ENCODE results near the gene SLC12A7.

SLC12A7 gene

GRCh38 chr5:1124205-1125029 lies 12.6 kb upstream of the SLC12A7 start:
- DNase-seq = no peak

- peak in 1 of 4 experiments; percentile 21 for DNase-seq
Measured at GRCh38 chr5:1123418-1124147, 11.7 kb upstream of the SLC12A7 start.

GRCh38 chr5:1122511-1123294 lies 10.8 kb upstream of the SLC12A7 start:
- no peak for DNase-seq

- no peak for DNase-seq
Measured at GRCh38 chr5:1121891-1122290, 10.0 kb upstream of the SLC12A7 start.

GRCh38 chr5:1121044-1121443 lies 9.2 kb upstream of the SLC12A7 start:
- no peak for DNase-seq

- DNase-seq = no peak
Measured at GRCh38 chr5:1120236-1120999, 8.6 kb upstream of the SLC12A7 start.

GRCh38 chr5:1119312-1119831 lies 7.5 kb upstream of the SLC12A7 start:
- no peak for DNase-seq

GRCh38 chr5:1118738-1119137 lies 6.9 kb upstream of the SLC12A7 start:
- DNase-seq = no peak

- no peak for DNase-seq
Measured at GRCh38 chr5:1118231-1118698, 6.4 kb upstream of the SLC12A7 start.

GRCh38 chr5:1116977-1117376 lies 5.1 kb upstream of the SLC12A7 start:
- DNase-seq = no peak

- DNase-seq = no peak
Measured at GRCh38 chr5:1116109-1116740, 4.4 kb upstream of the SLC12A7 start.

GRCh38 chr5:1115123-1115815 lies 3.4 kb upstream of the SLC12A7 start:
- no peak for DNase-seq

GRCh38 chr5:1113805-1114586 lies 2.1 kb upstream of the SLC12A7 start:
- DNase-seq = no peak

GRCh38 chr5:1113332-1113690 lies 1.4 kb upstream of the SLC12A7 start:
- DNase-seq = no peak

- no peak for DNase-seq
Measured at GRCh38 chr5:1112596-1113331, 901 bp upstream of the SLC12A7 start.

GRCh38 chr5:1111241-1111726 lies 579 bp downstream of the SLC12A7 start:
- DNase-seq = peak; percentile 60 to 87 (median 74)

GRCh38 chr5:1110307-1111240 lies 1.3 kb downstream of the SLC12A7 start:
- peak; percentile 49 to 79 (median 57) for DNase-seq

All from suppressor macrophage (primary cell).